Kidney (tissue), 14 donors: ENCODE measurements around the gene NETO1. TPM values are rescaled to one million over a fixed set of nuclear protein-coding genes. Genes with fewer than 3 reads are reported as not detected.

ENCODE experiments used
- DNase-seq, 5 donors: peaks; one replicate each; pipeline ENCODE4 v3.0.0-alpha.2; 2013 to 2020
- FAIRE-seq: peaks from 2 replicates; lab custom pipeline; 2012; peaks lifted over from hg19 to GRCh38; lab: Jason Lieb, UNC
- H3K27ac ChIP-seq, 2 donors: one replicate each; pipeline ENCODE4 v1.7.0; 2013; ENCODE audit warnings: low read depth in 2 of 2, low read length in 2 of 2, inconsistent platforms in 1 of 2
- H3K27me3 ChIP-seq: one replicate; pipeline ENCODE4 v1.7.1; 2013; ENCODE audit warnings: low read length, inconsistent platforms; ENCODE audit not compliant: control insufficient read depth, insufficient read depth
- H3K36me3 ChIP-seq, 3 donors: one replicate each; pipeline versions ENCODE4 v1.7.0 to v1.7.1; 2013; ENCODE audit warnings: low read length in 3 of 3, control low read depth in 1 of 3, inconsistent platforms in 1 of 3; ENCODE audit not compliant: insufficient read depth in 3 of 3, control insufficient read depth in 2 of 3
- H3K4me1 ChIP-seq, 3 donors: one replicate each; pipeline versions ENCODE4 v1.7.0 to v1.7.1; 2013; ENCODE audit warnings: low read length in 3 of 3, inconsistent platforms in 1 of 3, low read depth in 1 of 3; ENCODE audit not compliant: control insufficient read depth in 2 of 3, insufficient read depth in 2 of 3
- H3K4me3 ChIP-seq, 3 donors: one replicate each; pipeline versions ENCODE4 v1.7.0 to v1.8.1; 2013; ENCODE audit warnings: low read length in 3 of 3, control low read depth in 1 of 3, inconsistent platforms in 1 of 3
- H3K9ac ChIP-seq, 3 donors: one replicate each; pipeline versions ENCODE4 v1.7.0 to v1.7.1; 2013; ENCODE audit warnings: low read length in 3 of 3, control low read depth in 1 of 3, inconsistent platforms in 1 of 3
- H3K9me3 ChIP-seq, 3 donors: one replicate each; pipeline versions ENCODE4 v1.7.0 to v1.7.1; 2013; ENCODE audit warnings: low read length in 3 of 3, control low read depth in 1 of 3, inconsistent platforms in 1 of 3; ENCODE audit not compliant: control insufficient read depth in 2 of 3, insufficient read depth in 1 of 3
- intact Hi-C: fragments of 100-400 bp; cut with DNase I; formaldehyde crosslinking; loops from one replicate; pipeline ENCODE4 v1.11.1; 2022
- polyA plus RNA-seq: library from polyadenylated mRNA; stranded (reverse); fragments of 350-450 nt; fragmentation: Illumina TruSeq; extraction: RNeasy Lipid Tissue Mini Kit (QIAGEN cat#74804); gene quantifications from one replicate; pipeline ENCODE4 v1.2.3, GENCODE V29; 2014; ENCODE audit warnings: low read depth, low replicate concordance; ENCODE audit not compliant: insufficient read depth
- total RNA-seq: library from RNA; stranded (reverse); fragmentation: NEBNext Ultra II Directional; extraction: Animal tissue kit (Norgen Biotek cat#: 25700); gene quantifications from one replicate; pipeline ENCODE4 v1.2.1, GENCODE V29; 2021
- TF ChIP-seq, protein P1 (sequence below): IDR thresholded peaks from 3 replicates; pipeline ENCODE4 v1.5.1; 2012; ENCODE audit warnings: mild to moderate bottlenecking, moderate library complexity, borderline replicate concordance; ENCODE audit not compliant: insufficient read depth; ENCODE audit errors: extremely low read depth
- donor health status: control.
- donor health status: control.
- donor health status: control.
- donor health status: control.
- donor health status: control.
- donor health status: DM: yes; HTN: yes; CAD: no.
- donor health status: Normal renal cell carcinoma (clear cell type).

NETO1 gene
- total and polyA plus RNA-seq, 2 donors from 2014 or later = 1.6 TPM; not detected in 1

DNA sequence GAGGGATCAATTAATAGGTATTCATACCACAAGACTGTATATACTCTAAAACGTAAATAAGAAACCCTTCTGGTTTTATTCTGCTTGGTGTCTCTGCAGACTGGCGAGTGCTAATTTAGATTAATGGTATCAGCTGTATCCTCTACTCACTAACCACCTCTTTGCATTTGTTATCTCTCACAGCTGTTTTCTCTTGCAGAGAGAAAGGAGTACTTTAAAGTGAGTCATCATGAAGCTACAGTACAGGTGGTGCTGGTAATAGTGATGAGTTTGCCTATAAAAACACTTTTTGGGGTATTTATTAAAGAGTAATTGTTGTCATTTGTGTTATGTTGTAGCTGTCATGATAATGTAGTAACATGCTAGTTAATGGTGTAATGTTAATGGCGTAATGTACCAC is 147.7 kb downstream of the NETO1 start:
- H3K9ac ChIP-seq = no peak overlapping the region
- FAIRE-seq = no peak
- H3K27me3 ChIP-seq = no peaks in the 10 kb centered on the region
- H3K27ac ChIP-seq = no peak overlapping the region
- H3K9me3 ChIP-seq = no peaks in the 10 kb centered on the region
- intact Hi-C loops = no loop called here
- no peak overlapping the region for H3K4me3 ChIP-seq
- no peaks in the 10 kb centered on the region for H3K36me3 ChIP-seq
- H3K4me1 ChIP-seq = no peaks in the 10 kb centered on the region
- DNase-seq = no peak
- TF ChIP-seq, protein P1, sequence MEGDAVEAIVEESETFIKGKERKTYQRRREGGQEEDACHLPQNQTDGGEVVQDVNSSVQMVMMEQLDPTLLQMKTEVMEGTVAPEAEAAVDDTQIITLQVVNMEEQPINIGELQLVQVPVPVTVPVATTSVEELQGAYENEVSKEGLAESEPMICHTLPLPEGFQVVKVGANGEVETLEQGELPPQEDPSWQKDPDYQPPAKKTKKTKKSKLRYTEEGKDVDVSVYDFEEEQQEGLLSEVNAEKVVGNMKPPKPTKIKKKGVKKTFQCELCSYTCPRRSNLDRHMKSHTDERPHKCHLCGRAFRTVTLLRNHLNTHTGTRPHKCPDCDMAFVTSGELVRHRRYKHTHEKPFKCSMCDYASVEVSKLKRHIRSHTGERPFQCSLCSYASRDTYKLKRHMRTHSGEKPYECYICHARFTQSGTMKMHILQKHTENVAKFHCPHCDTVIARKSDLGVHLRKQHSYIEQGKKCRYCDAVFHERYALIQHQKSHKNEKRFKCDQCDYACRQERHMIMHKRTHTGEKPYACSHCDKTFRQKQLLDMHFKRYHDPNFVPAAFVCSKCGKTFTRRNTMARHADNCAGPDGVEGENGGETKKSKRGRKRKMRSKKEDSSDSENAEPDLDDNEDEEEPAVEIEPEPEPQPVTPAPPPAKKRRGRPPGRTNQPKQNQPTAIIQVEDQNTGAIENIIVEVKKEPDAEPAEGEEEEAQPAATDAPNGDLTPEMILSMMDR = no peak

DNA sequence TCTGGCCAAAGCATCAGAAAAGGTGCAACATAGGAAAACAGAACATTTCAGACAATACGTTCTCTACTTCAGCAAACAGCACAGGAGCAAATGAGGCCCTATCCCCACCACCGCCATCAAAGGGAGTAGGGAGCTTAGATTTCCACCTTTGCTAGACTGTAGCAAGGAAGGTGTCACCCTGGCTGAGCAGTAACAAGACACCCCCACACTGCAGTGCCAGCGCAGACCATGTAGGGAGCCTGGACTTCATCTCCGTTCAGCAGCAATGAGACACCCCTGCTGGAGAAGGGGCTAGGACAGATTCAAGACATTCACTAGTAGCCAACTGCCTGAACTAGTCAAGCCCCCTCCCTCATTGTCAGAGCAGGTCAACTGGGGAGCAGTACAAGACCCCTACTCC is 163.6 kb downstream of the NETO1 start:
- Histone ChIP-seq H3K9ac (no peak overlapping the region), H3K9me3 (no peaks in the 10 kb centered on the region), H3K4me3 (no peak overlapping the region), H3K27me3 (no peaks in the 10 kb centered on the region), H3K4me1 (no peaks in the 10 kb centered on the region), H3K27ac (no peak overlapping the region), H3K36me3 (no peaks in the 10 kb centered on the region)
- TF ChIP-seq, protein P1 = no peak
- no peak for FAIRE-seq
- intact Hi-C loops = no loop called here
- DNase-seq = peak in 2 of 5 donors; percentile 7 to 18

DNA sequence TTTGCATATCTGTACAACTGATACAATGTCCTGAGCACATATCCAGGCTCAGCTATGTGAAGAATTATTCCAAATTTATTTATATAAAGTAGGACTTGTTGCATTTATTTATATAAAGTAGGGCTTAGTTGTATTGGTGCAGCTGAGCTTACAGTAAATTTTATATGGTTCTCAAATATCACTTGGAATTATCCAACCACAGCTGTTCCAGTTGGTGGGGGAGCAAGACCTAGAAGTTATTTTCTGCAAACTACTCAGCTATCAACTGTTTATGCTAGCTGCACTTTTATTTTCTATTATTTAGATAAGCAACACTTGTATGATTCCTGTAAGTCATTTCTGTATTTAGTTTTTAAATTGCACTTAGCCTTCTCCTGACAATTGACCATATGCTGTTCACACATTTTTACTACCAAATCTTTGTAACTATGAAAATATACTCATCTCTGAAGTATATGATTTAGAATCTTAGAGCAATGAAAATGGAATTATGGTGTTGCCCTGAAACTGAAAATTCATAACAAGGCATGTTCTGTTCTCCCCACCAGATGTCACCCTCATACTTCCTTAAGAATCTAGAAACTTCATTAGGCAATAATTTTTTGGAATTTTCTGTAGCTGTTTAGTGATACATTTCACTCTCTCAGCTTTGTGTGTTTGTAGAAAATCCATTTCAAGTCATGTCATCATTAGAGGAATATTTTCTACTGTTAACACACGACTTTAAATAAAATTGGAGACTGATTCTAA is 166.7 kb downstream of the NETO1 start:
- TF ChIP-seq, protein P1 = no peak
- intact Hi-C loops = no loop called here
- H3K27ac ChIP-seq = no peak overlapping the region
- H3K36me3 ChIP-seq = no peaks in the 10 kb centered on the region
- FAIRE-seq = no peak
- no peak overlapping the region for H3K9ac ChIP-seq
- H3K4me1 ChIP-seq = no peaks in the 10 kb centered on the region
- H3K9me3 ChIP-seq = no peaks in the 10 kb centered on the region
- no peak overlapping the region for H3K4me3 ChIP-seq
- no peaks in the 10 kb centered on the region for H3K27me3 ChIP-seq
- DNase-seq = peak in 2 of 5 donors; percentile 16 to 26
